GM23338 (cell line): ENCODE data around the gene ANKRD1. TPM values are rescaled to one million over a fixed set of nuclear protein-coding genes. Genes with fewer than 3 reads are reported as not detected.

Experiments used
- ATAC-seq: fragments of 200-7000 bp; cut with Tn5 transposase; 3 replicates; pipeline ENCODE4 v1.9.1; 2020
- DNase-seq: peaks from one replicate; pipeline ENCODE4 v3.0.0-alpha.2; 2015; ENCODE audit warnings: low spot score
- H2AFZ ChIP-seq: fragments of 200-600 bp; sonication (generic); 2 replicates; pipeline ENCODE4 v1.8.0; 2016; ENCODE audit warnings: antibody characterized with exemption, mild to moderate bottlenecking, moderate library complexity
- H3F3A ChIP-seq: fragments of 200-600 bp; sonication (generic); replicated peaks from 2 replicates; pipeline ENCODE4 v1.8.0; 2017; ENCODE audit warnings: antibody characterized with exemption, mixed run types, low read depth
- H3K27ac ChIP-seq: fragments of 200-600 bp; sonication (generic); 2 replicates; pipeline ENCODE4 v1.6.1; 2016; ENCODE audit warnings: low read depth
- H3K27me3 ChIP-seq: fragments of 200-600 bp; sonication (generic); 2 replicates; pipeline ENCODE4 v1.8.0; 2016; ENCODE audit warnings: mild to moderate bottlenecking, mixed run types, moderate library complexity; ENCODE audit not compliant: insufficient read depth
- H3K36me3 ChIP-seq: fragments of 200-600 bp; sonication (generic); 2 replicates; pipeline ENCODE4 v1.8.0; 2016; ENCODE audit warnings: mild to moderate bottlenecking; ENCODE audit not compliant: insufficient read depth
- H3K4me1 ChIP-seq: fragments of 200-600 bp; sonication (generic); 2 replicates; pipeline ENCODE4 v1.8.0; 2016; ENCODE audit warnings: mild to moderate bottlenecking, moderate library complexity; ENCODE audit not compliant: insufficient read depth
- H3K4me2 ChIP-seq: fragments of 200-600 bp; sonication (generic); 2 replicates; pipeline ENCODE4 v1.7.1; 2017; ENCODE audit warnings: mixed run types
- H3K4me3 ChIP-seq: fragments of 200-600 bp; sonication (generic); 2 replicates; pipeline ENCODE4 v1.6.1; 2016; ENCODE audit warnings: mixed run types
- H3K79me2 ChIP-seq: fragments of 200-600 bp; sonication (generic); replicated peaks from 2 replicates; pipeline ENCODE4 v1.8.0; 2017; ENCODE audit warnings: mild to moderate bottlenecking; ENCODE audit not compliant: insufficient read depth
- H3K9me2 ChIP-seq: fragments of 200-600 bp; sonication (generic); 2 replicates; pipeline ENCODE4 v1.8.0; 2017; ENCODE audit not compliant: insufficient read depth
- H4K20me1 ChIP-seq: fragments of 200-600 bp; sonication (generic); replicated peaks from 2 replicates; pipeline ENCODE4 v1.8.0; 2017; ENCODE audit warnings: mild to moderate bottlenecking; ENCODE audit not compliant: insufficient read depth
- H3K27ac Mint-ChIP-seq: 2 replicates; pipeline ENCODE4 v1.8.0; 2020; ENCODE audit warnings: inconsistent platforms, mild to moderate bottlenecking, moderate library complexity, mixed read lengths
- H3K27me3 Mint-ChIP-seq: 3 replicates; pipeline ENCODE4 v1.8.0; 2022; ENCODE audit warnings: low read depth, mild to moderate bottlenecking, moderate library complexity, mixed read lengths, inconsistent platforms; ENCODE audit not compliant: insufficient read depth, poor library complexity
- H3K36me3 Mint-ChIP-seq: 3 replicates; pipeline ENCODE4 v1.8.0; 2021; ENCODE audit warnings: low read depth, mild to moderate bottlenecking, inconsistent platforms, moderate library complexity, mixed read lengths
- H3K4me1 Mint-ChIP-seq: 3 replicates; pipeline ENCODE4 v1.8.0; 2020; ENCODE audit warnings: mild to moderate bottlenecking, inconsistent platforms, mixed read lengths
- H3K4me3 Mint-ChIP-seq: 3 replicates; pipeline ENCODE4 v1.8.0; 2021; ENCODE audit warnings: moderate library complexity, mild to moderate bottlenecking, inconsistent platforms, mixed read lengths
- H3K9me3 Mint-ChIP-seq: 3 replicates; pipeline ENCODE4 v1.8.0; 2020; ENCODE audit warnings: moderate library complexity, mild to moderate bottlenecking, inconsistent platforms, mixed read lengths
- CREB1 ChIP-seq: fragments of 250-450 bp; sonication (Bioruptor Pico); IDR thresholded peaks from 2 replicates; pipeline ENCODE4 v1.5.0; 2020; ENCODE audit warnings: low read depth, mild to moderate bottlenecking, moderate library complexity
- EZH2 ChIP-seq: fragments of 200-600 bp; sonication (generic); IDR thresholded peaks from one replicate; pipeline ENCODE4 v1.8.0; 2017; ENCODE audit warnings: antibody characterized with exemption, mild to moderate bottlenecking, low read depth; ENCODE audit not compliant: unreplicated experiment
- REST ChIP-seq: IDR thresholded peaks from one replicate; pipeline ENCODE4 v1.6.1; 2018; ENCODE audit warnings: antibody characterized with exemption; ENCODE audit not compliant: unreplicated experiment
- ZNF331 ChIP-seq: fragments of 250-450 bp; sonication (Bioruptor Pico); IDR thresholded peaks from 2 replicates; pipeline ENCODE4 v1.5.0; 2020; ENCODE audit warnings: low read depth, mild to moderate bottlenecking, moderate library complexity
- ZNF462 ChIP-seq: fragments of 250-450 bp; sonication (Bioruptor Pico); IDR thresholded peaks from 2 replicates; pipeline ENCODE4 v1.5.0; 2020; ENCODE audit warnings: mild to moderate bottlenecking, moderate library complexity
- polyA plus RNA-seq: library from polyadenylated mRNA; unstranded; fragments of >200 nt; fragmentation: Nextera tagmentation; extraction: Ambion mirVana; gene quantifications from 2 replicates; pipeline ENCODE4 v1.2.1, GENCODE V29; 2016
- total RNA-seq: library from RNA; depleted of rRNA; stranded (reverse); fragments of >200 nt; shearing (Covaris generic); gene quantifications from 2 replicates; pipeline ENCODE4 v1.2.3, GENCODE V29; 2014

ANKRD1 gene
- total and polyA plus RNA-seq, 2 experiments from 2014 or later: 0.10 TPM; not detected in 1

- no peak for TF ChIP-seq ZNF462 (CRISPR knock-in tag)
These were observed 7.0 kb downstream of the ANKRD1 start (continued) for GRCh38 chr10:90913774-90914420.

- no peak for DNase-seq
- Histone ChIP-seq H3K27ac (no peak overlapping the region), H3K9me2 (no peaks in the 10 kb centered on the region), H3K36me3 (no peaks in the 10 kb centered on the region), H4K20me1 (peaks cover 22% of the 10 kb centered on the region; the same call in 1 of the 2 replicates), H2AFZ (no peak overlapping the region), H3K4me1 (peaks cover 6% of the 10 kb centered on the region), H3K4me3 (no peak overlapping the region), H3K79me2 (no peaks in the 10 kb centered on the region), H3K4me2 (no peak overlapping the region), H3F3A (no peaks in the 10 kb centered on the region; the same call in 1 of the 2 replicates), H3K27me3 (peaks cover 76% of the 10 kb centered on the region)
- no peak overlapping the region for H3K27ac Mint-ChIP-seq
- H3K27me3 Mint-ChIP-seq: peaks cover 75% of the 10 kb centered on the region
- H3K36me3 Mint-ChIP-seq: peaks cover 6% of the 10 kb centered on the region; the same call in 2 of the 3 replicates
- H3K9me3 Mint-ChIP-seq: peaks cover 17% of the 10 kb centered on the region; the same call in 2 of the 3 replicates
- peaks cover 5% of the 10 kb centered on the region for H3K4me1 Mint-ChIP-seq
- no peak for ATAC-seq
- no peak overlapping the region for H3K4me3 Mint-ChIP-seq
- no peak for TF ChIP-seq CREB1 (CRISPR knock-in tag)
- no peak for TF ChIP-seq REST
- TF ChIP-seq EZH2: no peak
- no peak for TF ChIP-seq ZNF331 (CRISPR knock-in tag)
These were observed 7.9 kb downstream of the ANKRD1 start for GRCh38 chr10:90912854-90913479.
